GM19372 (cell line): ENCODE measurements around the gene CFAP410.

Experiments used
- ATAC-seq: cut with Tn5 transposase; IDR thresholded peaks from one replicate; pipeline ENCODE4 v1.9.1; 2021; ENCODE audit warnings: mild to moderate bottlenecking, low read depth, moderate library complexity; ENCODE audit not compliant: unreplicated experiment

Gene CFAP410

GRCh38 chr21:44338971-44339910, at the start of gene CFAP410:
CFAP410 (minus strand) TSS chr21:44339390; CDS start chr21:44339194, 196 bp downstream.
- ATAC-seq = peak; percentile 90

GRCh38 chr21:44384968-44385367, 45.8 kb upstream of the CFAP410 start:
- ATAC-seq = no peak

- ATAC-seq = no peak
These were observed 44.0 kb upstream of the CFAP410 start for GRCh38 chr21:44383216-44383615.

GRCh38 chr21:44382536-44382935, 43.3 kb upstream of the CFAP410 start:
- ATAC-seq = no peak

- no peak for ATAC-seq
These were observed 42.7 kb upstream of the CFAP410 start for GRCh38 chr21:44381874-44382273.

GRCh38 chr21:44380876-44381275, 41.7 kb upstream of the CFAP410 start:
- no peak for ATAC-seq

- no peak for ATAC-seq
These were observed 41.0 kb upstream of the CFAP410 start for GRCh38 chr21:44379991-44380865.

GRCh38 chr21:44379515-44379848, 40.3 kb upstream of the CFAP410 start:
- no peak for ATAC-seq

GRCh38 chr21:44378646-44379514, 39.7 kb upstream of the CFAP410 start:
- ATAC-seq = no peak

- ATAC-seq = no peak
These were observed 38.9 kb upstream of the CFAP410 start for GRCh38 chr21:44377922-44378645.

GRCh38 chr21:44377201-44377921, 38.2 kb upstream of the CFAP410 start:
- no peak for ATAC-seq

GRCh38 chr21:44376606-44377005, 37.4 kb upstream of the CFAP410 start:
- ATAC-seq = no peak

- no peak for ATAC-seq
These were observed 36.6 kb upstream of the CFAP410 start for GRCh38 chr21:44375761-44376241.

- ATAC-seq = no peak
These were observed 36.1 kb upstream of the CFAP410 start for GRCh38 chr21:44375281-44375651.

GRCh38 chr21:44374601-44375280, 35.6 kb upstream of the CFAP410 start:
- ATAC-seq = no peak

- ATAC-seq = no peak
These were observed 33.4 kb upstream of the CFAP410 start for GRCh38 chr21:44372616-44373015.

- no peak for ATAC-seq
These were observed 32.4 kb upstream of the CFAP410 start for GRCh38 chr21:44371596-44371995.

GRCh38 chr21:44370786-44371410, 31.7 kb upstream of the CFAP410 start:
- ATAC-seq = no peak
